ENCODE results near the gene STARD5. TPM values are rescaled to one million over a fixed set of nuclear protein-coding genes. Genes with fewer than 3 reads are reported as not detected.

The STARD5 gene
- total RNA-seq, 1 experiment from 2014 or later = 0.22 TPM

DNA sequence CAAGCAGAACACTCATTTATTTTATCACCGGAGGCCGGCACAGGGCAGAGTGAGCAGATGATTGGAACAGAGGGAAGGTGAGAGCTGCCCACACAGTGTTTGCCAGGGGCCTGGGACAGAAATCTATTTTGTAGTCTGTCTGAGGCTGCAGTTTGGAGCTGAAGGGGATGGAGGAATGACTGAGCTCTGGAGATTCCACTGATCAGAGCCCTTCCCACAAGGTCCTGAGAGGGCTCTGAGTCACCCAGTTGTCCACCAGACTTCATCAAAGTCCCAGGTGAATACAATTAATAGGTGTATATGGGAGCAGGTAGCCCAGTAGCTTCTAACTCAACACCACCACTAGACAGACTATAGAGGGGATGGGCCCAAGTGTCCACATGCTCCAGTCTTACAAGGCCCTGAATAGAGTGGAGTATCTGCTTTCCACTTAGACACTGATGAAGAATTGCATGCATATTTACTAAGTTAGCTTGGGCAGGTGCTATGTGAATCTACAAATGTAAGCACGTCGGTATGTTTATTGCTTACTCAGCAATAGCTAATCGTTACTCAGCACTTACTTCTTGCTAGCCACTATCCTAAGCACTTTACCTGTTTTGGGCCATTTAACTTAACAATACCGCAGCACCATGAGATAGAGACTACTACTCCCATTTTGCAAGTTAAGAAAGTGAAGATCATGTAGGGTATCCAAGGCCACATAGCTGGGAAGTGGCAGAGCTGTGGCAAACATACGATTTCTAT lies 2.7 kb upstream of the STARD5 start:
- Histone ChIP-seq H2AFZ (ENCODE audit: low read length) (no peak overlapping the region), H3K9me2 (replicated peaks; ENCODE audit: insufficient read depth, low read length) (no peaks in the 10 kb centered on the region)

DNA sequence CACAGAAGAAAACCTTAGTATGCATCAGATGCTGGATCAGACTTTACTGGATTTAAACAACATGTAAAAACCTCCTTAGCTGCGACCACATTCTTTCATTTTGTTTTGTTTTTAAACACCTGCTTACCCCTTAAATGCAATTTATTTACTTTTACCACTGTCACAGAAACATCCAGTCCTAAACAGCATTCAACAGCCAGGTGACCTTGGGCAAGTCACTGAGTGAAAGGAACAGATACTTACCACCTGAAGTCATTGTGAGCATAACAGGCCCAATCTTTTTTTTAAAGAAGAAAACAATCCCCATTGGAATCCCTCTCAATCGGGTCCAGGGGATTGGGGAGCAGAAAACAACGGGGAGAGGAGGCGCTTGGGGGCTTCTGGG lies 390 bp downstream of the STARD5 start:
- no peaks in the 10 kb centered on the region for H3K36me3 ChIP-seq (ENCODE audit: insufficient read depth, low read length)
- peak overlapping the region; percentile 73 for H3K9ac ChIP-seq (ENCODE audit: low read length)
- peaks cover 10% of the 10 kb centered on the region for H3K4me1 ChIP-seq (ENCODE audit: low read length)
- no peaks in the 10 kb centered on the region for H3K79me2 ChIP-seq (ENCODE audit: low read length)
- no peaks in the 10 kb centered on the region for H4K20me1 ChIP-seq (ENCODE audit: insufficient read depth, low read depth, low read length)
- H3K9me3 ChIP-seq (ENCODE audit: low read length) = no peaks in the 10 kb centered on the region
- peak overlapping the region; percentile 94 for H2AFZ ChIP-seq (ENCODE audit: low read length)
- H3K9me2 ChIP-seq (replicated peaks; ENCODE audit: insufficient read depth, low read length) = no peaks in the 10 kb centered on the region
- no peak overlapping the region for H3K27ac ChIP-seq (ENCODE audit: low read length)
- no peaks in the 10 kb centered on the region for H3K27me3 ChIP-seq (ENCODE audit: low read length)
- peak overlapping the region; percentile 84 for H3K4me2 ChIP-seq (ENCODE audit: low read depth, low read length, poor library complexity, severe bottlenecking)
- peak overlapping the region; percentile 76 for H3K4me3 ChIP-seq (ENCODE audit: low read length)
- no peak for DNase-seq

More for the DNA sequence above, 2.7 kb upstream of the STARD5 start:
- Histone ChIP-seq H3K4me3 (ENCODE audit: low read length) (no peak overlapping the region), H3K9me3 (ENCODE audit: low read length) (no peaks in the 10 kb centered on the region), H3K36me3 (ENCODE audit: insufficient read depth, low read length) (no peaks in the 10 kb centered on the region), H3K9ac (ENCODE audit: low read length) (no peak overlapping the region), H3K27ac (ENCODE audit: low read length) (no peak overlapping the region), H3K4me1 (ENCODE audit: low read length) (peaks cover 10% of the 10 kb centered on the region), H4K20me1 (ENCODE audit: insufficient read depth, low read depth, low read length) (no peaks in the 10 kb centered on the region), H3K79me2 (ENCODE audit: low read length) (no peaks in the 10 kb centered on the region), H3K4me2 (ENCODE audit: low read depth, low read length, poor library complexity, severe bottlenecking) (no peak overlapping the region), H3K27me3 (ENCODE audit: low read length) (no peaks in the 10 kb centered on the region)
- no peak for DNase-seq

DNA sequence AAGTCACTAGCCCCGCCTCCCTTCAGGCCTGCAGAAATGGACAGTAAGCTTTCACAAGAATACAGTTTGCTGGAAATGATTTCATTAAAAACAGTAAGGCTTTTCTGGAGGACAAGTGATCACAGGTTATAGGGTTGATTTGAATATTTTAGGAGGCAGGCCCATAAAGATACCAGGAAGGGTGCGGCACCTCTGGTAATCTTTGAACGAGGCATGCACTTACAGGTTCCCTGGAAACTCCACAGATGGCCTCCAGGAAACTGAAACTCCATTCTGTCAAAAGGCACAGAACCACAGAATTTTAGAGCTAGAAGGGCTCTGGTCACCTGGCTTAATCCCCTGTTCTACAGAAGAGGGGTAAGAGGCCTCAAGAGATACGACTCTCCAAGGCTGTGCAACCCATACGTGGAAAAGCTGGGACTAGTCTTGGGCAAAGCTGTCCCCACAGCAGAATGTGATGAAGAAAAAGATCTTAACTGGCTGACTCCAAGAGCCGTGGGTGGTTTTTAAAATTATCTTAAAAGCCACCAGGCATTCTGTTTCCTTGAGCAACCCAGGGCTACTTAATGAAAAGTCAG lies 1.2 kb downstream of the STARD5 start:
- H2AFZ ChIP-seq (ENCODE audit: low read length) = no peak overlapping the region
- H4K20me1 ChIP-seq (ENCODE audit: insufficient read depth, low read depth, low read length) = no peaks in the 10 kb centered on the region
- peaks cover 10% of the 10 kb centered on the region for H3K4me1 ChIP-seq (ENCODE audit: low read length)
- no peak overlapping the region for H3K9ac ChIP-seq (ENCODE audit: low read length)
- H3K27ac ChIP-seq (ENCODE audit: low read length) = no peak overlapping the region
- no peak overlapping the region for H3K4me3 ChIP-seq (ENCODE audit: low read length)
- H3K27me3 ChIP-seq (ENCODE audit: low read length) = no peaks in the 10 kb centered on the region
- no peaks in the 10 kb centered on the region for H3K9me3 ChIP-seq (ENCODE audit: low read length)
- no peaks in the 10 kb centered on the region for H3K79me2 ChIP-seq (ENCODE audit: low read length)
- no peaks in the 10 kb centered on the region for H3K36me3 ChIP-seq (ENCODE audit: insufficient read depth, low read length)
- DNase-seq = no peak
- H3K9me2 ChIP-seq (replicated peaks; ENCODE audit: insufficient read depth, low read length) = no peaks in the 10 kb centered on the region
- H3K4me2 ChIP-seq (ENCODE audit: low read depth, low read length, poor library complexity, severe bottlenecking) = no peak overlapping the region

DNA sequence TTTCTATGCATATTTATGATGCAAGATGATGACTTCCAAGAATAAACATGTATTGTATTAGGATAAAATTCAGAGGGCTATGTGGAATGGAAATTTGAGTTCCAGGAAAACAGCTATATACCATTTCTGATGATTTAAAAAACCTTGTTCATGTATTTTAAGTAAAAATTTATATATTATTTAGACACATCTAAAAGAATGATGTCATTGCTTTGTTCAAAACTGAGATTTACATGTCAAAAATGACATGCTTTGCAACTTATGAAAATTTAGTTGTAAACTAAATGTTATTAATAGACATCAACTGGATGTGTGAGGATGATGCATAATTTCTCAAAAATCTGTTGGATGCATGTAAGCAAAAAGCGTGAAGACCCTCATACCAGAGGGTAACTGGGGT lies 2.3 kb downstream of the STARD5 start:
- no peak overlapping the region for H3K4me2 ChIP-seq (ENCODE audit: low read depth, low read length, poor library complexity, severe bottlenecking)
- DNase-seq = no peak
- H3K9me3 ChIP-seq (ENCODE audit: low read length) = no peaks in the 10 kb centered on the region
- no peak overlapping the region for H3K27ac ChIP-seq (ENCODE audit: low read length)
- H3K27me3 ChIP-seq (ENCODE audit: low read length) = no peaks in the 10 kb centered on the region
- H3K36me3 ChIP-seq (ENCODE audit: insufficient read depth, low read length) = no peaks in the 10 kb centered on the region
- H3K9me2 ChIP-seq (replicated peaks; ENCODE audit: insufficient read depth, low read length) = no peaks in the 10 kb centered on the region
- H3K4me1 ChIP-seq (ENCODE audit: low read length) = peaks cover 17% of the 10 kb centered on the region
- no peaks in the 10 kb centered on the region for H3K79me2 ChIP-seq (ENCODE audit: low read length)
- H3K4me3 ChIP-seq (ENCODE audit: low read length) = no peak overlapping the region
- no peaks in the 10 kb centered on the region for H4K20me1 ChIP-seq (ENCODE audit: insufficient read depth, low read depth, low read length)
- H2AFZ ChIP-seq (ENCODE audit: low read length) = no peak overlapping the region
- no peak overlapping the region for H3K9ac ChIP-seq (ENCODE audit: low read length)

DNA sequence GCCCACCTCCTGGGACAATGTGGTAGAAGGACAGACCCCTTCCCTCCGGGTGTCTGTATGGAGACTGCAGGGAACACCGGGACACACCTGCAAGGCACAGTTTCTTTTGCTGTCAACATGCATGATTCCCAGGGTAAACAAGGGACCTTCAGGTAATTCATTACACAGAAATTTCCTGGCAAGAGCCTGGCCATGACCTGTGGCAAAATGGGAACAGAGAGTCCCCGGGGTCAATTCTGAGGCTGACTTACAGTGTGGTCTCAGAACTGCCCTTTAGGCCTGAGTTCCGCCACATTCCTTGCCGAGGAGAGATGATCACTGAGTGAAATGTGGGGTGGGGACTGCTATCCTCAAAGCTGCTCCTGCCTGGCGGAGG lies 6.3 kb downstream of the STARD5 start:
- no peak overlapping the region for H2AFZ ChIP-seq (ENCODE audit: low read length)
- no peak overlapping the region for H3K27ac ChIP-seq (ENCODE audit: low read length)
- no peaks in the 10 kb centered on the region for H3K79me2 ChIP-seq (ENCODE audit: low read length)
- no peaks in the 10 kb centered on the region for H3K9me2 ChIP-seq (replicated peaks; ENCODE audit: insufficient read depth, low read length)
- H3K27me3 ChIP-seq (ENCODE audit: low read length) = no peaks in the 10 kb centered on the region
- DNase-seq = no peak
- peaks cover 7% of the 10 kb centered on the region for H3K4me1 ChIP-seq (ENCODE audit: low read length)
- H3K9me3 ChIP-seq (ENCODE audit: low read length) = no peaks in the 10 kb centered on the region
- H3K9ac ChIP-seq (ENCODE audit: low read length) = no peak overlapping the region
- H3K4me3 ChIP-seq (ENCODE audit: low read length) = no peak overlapping the region
- no peaks in the 10 kb centered on the region for H4K20me1 ChIP-seq (ENCODE audit: insufficient read depth, low read depth, low read length)
- no peak overlapping the region for H3K4me2 ChIP-seq (ENCODE audit: low read depth, low read length, poor library complexity, severe bottlenecking)
- no peaks in the 10 kb centered on the region for H3K36me3 ChIP-seq (ENCODE audit: insufficient read depth, low read length)

DNA sequence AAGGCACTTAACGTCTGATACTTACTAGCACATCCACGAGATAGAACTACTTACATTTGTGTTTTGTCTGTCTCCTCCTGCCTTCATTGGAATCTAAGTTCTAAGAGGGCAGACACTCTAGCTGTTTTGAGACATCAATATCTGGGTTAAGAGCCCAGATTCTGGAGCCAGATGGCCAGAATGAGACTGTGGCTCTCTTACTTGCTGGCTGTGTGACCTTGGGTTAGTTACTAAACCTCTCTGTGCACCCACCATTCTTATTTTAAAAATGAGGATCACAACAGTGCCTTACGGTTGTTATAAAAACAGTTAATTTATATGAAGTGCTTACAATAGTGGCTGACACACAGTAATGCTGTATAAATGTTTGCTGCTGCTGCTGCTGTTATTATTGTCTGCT lies 7.7 kb downstream of the STARD5 start:
- DNase-seq = no peak
- Histone ChIP-seq H3K4me2 (ENCODE audit: low read depth, low read length, poor library complexity, severe bottlenecking) (no peak overlapping the region), H4K20me1 (ENCODE audit: insufficient read depth, low read depth, low read length) (no peaks in the 10 kb centered on the region), H3K9me2 (replicated peaks; ENCODE audit: insufficient read depth, low read length) (no peaks in the 10 kb centered on the region), H3K36me3 (ENCODE audit: insufficient read depth, low read length) (no peaks in the 10 kb centered on the region), H3K4me3 (ENCODE audit: low read length) (no peak overlapping the region), H3K9ac (ENCODE audit: low read length) (no peak overlapping the region), H3K9me3 (ENCODE audit: low read length) (no peaks in the 10 kb centered on the region), H3K27me3 (ENCODE audit: low read length) (no peaks in the 10 kb centered on the region), H3K4me1 (ENCODE audit: low read length) (peaks cover 14% of the 10 kb centered on the region), H3K79me2 (ENCODE audit: low read length) (no peaks in the 10 kb centered on the region), H2AFZ (ENCODE audit: low read length) (no peak overlapping the region), H3K27ac (ENCODE audit: low read length) (no peak overlapping the region)

DNA sequence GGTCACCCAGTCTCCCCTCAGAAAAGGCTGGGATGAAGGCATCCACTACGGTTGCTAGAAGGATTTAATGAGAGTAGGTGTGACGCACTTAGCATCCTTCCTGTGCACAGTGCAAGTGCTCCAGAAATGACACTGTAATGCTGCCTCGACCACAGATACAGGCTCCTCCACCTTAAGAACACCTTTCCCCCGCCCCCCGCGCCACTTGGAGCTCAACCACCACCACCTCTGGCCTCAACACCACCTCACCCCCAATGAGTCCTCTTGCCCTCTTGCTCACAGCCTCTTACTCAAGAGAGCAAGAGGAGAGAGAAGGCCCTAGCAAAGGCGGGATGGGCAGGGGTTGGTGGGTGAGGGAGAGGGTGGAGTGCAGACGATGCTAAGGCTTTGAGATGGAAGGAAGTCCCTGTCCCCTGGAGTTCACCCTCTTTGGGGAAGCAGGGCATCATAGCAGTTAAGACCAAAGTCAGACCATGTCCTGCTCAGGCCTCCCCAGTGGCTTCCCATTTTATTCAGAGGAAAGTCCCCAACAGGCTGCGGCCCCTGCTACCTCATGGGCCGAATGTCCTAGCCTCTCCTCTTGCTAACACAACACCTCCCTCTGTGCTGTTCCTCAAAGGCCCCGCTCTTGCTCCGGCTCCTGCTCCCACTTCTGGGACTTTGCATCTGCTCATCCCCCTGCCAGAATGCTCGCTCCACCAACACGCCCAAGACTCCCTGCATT lies 8.3 kb downstream of the STARD5 start:
- no peak overlapping the region for H3K4me3 ChIP-seq (ENCODE audit: low read length)
- no peak overlapping the region for H3K4me2 ChIP-seq (ENCODE audit: low read depth, low read length, poor library complexity, severe bottlenecking)
- H3K79me2 ChIP-seq (ENCODE audit: low read length) = no peaks in the 10 kb centered on the region
- no peaks in the 10 kb centered on the region for H3K36me3 ChIP-seq (ENCODE audit: insufficient read depth, low read length)
- no peak overlapping the region for H3K9ac ChIP-seq (ENCODE audit: low read length)
- peaks cover 14% of the 10 kb centered on the region for H3K4me1 ChIP-seq (ENCODE audit: low read length)
- H3K27me3 ChIP-seq (ENCODE audit: low read length) = no peaks in the 10 kb centered on the region
- no peak overlapping the region for H3K27ac ChIP-seq (ENCODE audit: low read length)
- H2AFZ ChIP-seq (ENCODE audit: low read length) = no peak overlapping the region
- H3K9me2 ChIP-seq (replicated peaks; ENCODE audit: insufficient read depth, low read length) = no peaks in the 10 kb centered on the region
- DNase-seq = no peak
- no peaks in the 10 kb centered on the region for H3K9me3 ChIP-seq (ENCODE audit: low read length)
- H4K20me1 ChIP-seq (ENCODE audit: insufficient read depth, low read depth, low read length) = no peaks in the 10 kb centered on the region

DNA sequence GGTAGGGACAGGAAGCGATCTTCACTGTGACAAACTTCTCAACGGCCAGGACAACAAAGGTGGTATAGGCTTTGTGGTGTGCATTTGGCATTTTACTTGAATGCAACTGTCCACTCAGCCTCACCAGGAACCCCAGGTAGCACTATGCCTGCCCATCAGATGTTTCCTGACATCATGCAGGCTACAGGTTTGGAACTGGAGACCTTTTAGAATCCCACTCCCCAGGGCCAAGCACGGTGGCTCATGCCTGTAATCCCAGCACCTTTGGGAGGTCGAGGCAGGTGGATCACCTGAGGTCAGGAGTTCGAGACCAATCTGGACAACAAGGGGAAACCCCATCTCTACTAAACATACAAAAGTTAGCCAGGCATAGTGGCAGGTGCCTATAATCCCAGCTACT lies 9.6 kb downstream of the STARD5 start:
- Histone ChIP-seq H3K9me3 (ENCODE audit: low read length) (no peaks in the 10 kb centered on the region), H4K20me1 (ENCODE audit: insufficient read depth, low read depth, low read length) (no peaks in the 10 kb centered on the region), H3K79me2 (ENCODE audit: low read length) (no peaks in the 10 kb centered on the region), H3K36me3 (ENCODE audit: insufficient read depth, low read length) (no peaks in the 10 kb centered on the region), H3K9ac (ENCODE audit: low read length) (no peak overlapping the region), H3K4me1 (ENCODE audit: low read length) (peaks cover 14% of the 10 kb centered on the region), H2AFZ (ENCODE audit: low read length) (no peak overlapping the region), H3K4me2 (ENCODE audit: low read depth, low read length, poor library complexity, severe bottlenecking) (no peak overlapping the region), H3K4me3 (ENCODE audit: low read length) (no peak overlapping the region), H3K9me2 (replicated peaks; ENCODE audit: insufficient read depth, low read length) (no peaks in the 10 kb centered on the region), H3K27ac (ENCODE audit: low read length) (no peak overlapping the region), H3K27me3 (ENCODE audit: low read length) (no peaks in the 10 kb centered on the region)
- no peak for DNase-seq

Measured in Karpas-422 (cell line).